HUES48 (cell line): ENCODE results near the gene KCNJ6.

ENCODE experiments used
- H3K27ac ChIP-seq: one replicate; pipeline ENCODE4 v1.7.0; 2013; ENCODE audit warnings: low read depth, low read length, inconsistent platforms
- H3K27me3 ChIP-seq: 2 replicates; pipeline ENCODE4 v1.6.1; 2013; ENCODE audit warnings: mild to moderate bottlenecking, low read length; ENCODE audit not compliant: control insufficient read depth, insufficient read depth
- H3K36me3 ChIP-seq: 2 replicates; pipeline ENCODE4 v1.6.1; 2013; ENCODE audit warnings: low read length; ENCODE audit not compliant: control insufficient read depth, insufficient read depth
- H3K4me1 ChIP-seq: 2 replicates; pipeline ENCODE4 v1.6.1; 2013; ENCODE audit warnings: mild to moderate bottlenecking, low read length; ENCODE audit not compliant: control insufficient read depth, insufficient read depth
- H3K4me3 ChIP-seq: 2 replicates; pipeline ENCODE4 v1.5.1; 2013; ENCODE audit warnings: mild to moderate bottlenecking, low read depth, low read length
- H3K9ac ChIP-seq: 2 replicates; pipeline ENCODE4 v1.6.1; 2013; ENCODE audit warnings: mild to moderate bottlenecking, low read depth, low read length, moderate library complexity
- H3K9me3 ChIP-seq: 2 replicates; pipeline ENCODE4 v1.6.1; 2013; ENCODE audit warnings: low read length; ENCODE audit not compliant: control insufficient read depth, insufficient read depth

KCNJ6 gene

DNA sequence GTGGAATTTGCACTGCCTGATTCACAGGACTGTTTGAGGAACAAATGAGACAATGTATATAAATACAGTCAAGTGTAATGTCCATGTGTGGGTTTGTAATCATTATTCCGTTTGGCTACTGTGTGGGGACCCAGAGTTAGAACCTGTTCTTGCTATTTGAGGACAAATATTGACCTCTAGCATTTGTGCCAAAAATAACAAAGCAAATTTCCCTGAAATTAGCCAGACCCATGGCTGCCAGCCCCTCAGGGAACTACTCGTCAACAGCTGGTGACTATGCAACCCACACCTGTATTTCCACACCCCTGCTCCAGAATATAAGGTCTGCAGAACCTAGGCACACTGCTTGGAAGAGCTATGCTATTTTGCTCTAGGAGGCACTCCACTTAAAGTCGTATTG lies 70.7 kb downstream of the KCNJ6 start:
- H3K27ac ChIP-seq: no peak overlapping the region
- H3K4me1 ChIP-seq: peaks cover 21% of the 10 kb centered on the region
- H3K9me3 ChIP-seq: no peaks in the 10 kb centered on the region; the same call in 1 of the 2 replicates
- no peaks in the 10 kb centered on the region for H3K36me3 ChIP-seq
- no peak overlapping the region for H3K9ac ChIP-seq
- H3K27me3 ChIP-seq: no peaks in the 10 kb centered on the region
- H3K4me3 ChIP-seq: no peak overlapping the region

DNA sequence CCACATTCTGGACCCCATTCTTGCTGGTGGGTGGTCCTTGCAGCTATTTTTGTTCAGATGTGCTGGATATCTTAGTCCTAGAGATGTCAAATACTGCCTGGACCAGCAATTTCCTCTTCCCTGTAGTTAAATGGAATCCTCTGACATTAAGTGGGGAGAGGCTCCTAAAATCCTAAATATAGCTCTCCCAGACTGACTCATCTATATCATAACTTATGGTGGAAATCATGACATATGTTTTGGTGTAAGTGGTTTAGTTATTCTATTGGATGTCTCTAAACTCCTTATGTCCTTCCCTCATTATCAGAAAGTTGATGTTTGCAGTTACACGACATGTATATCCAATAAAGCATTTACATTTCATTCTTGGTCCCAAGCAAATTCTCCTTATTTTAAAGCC lies 73.1 kb downstream of the KCNJ6 start:
- Histone ChIP-seq H3K4me3 (no peak overlapping the region), H3K36me3 (no peaks in the 10 kb centered on the region), H3K4me1 (peaks cover 11% of the 10 kb centered on the region), H3K9me3 (no peaks in the 10 kb centered on the region), H3K27me3 (no peaks in the 10 kb centered on the region), H3K9ac (no peak overlapping the region), H3K27ac (no peak overlapping the region)

GRCh38 chr21:37842163-37842919 lies 73.9 kb downstream of the KCNJ6 start:
- no peak overlapping the region for H3K4me3 ChIP-seq
- H3K27me3 ChIP-seq: no peaks in the 10 kb centered on the region
- no peaks in the 10 kb centered on the region for H3K9me3 ChIP-seq
- H3K4me1 ChIP-seq: peaks cover 11% of the 10 kb centered on the region
- H3K36me3 ChIP-seq: no peaks in the 10 kb centered on the region
- no peak overlapping the region for H3K27ac ChIP-seq
- no peak overlapping the region for H3K9ac ChIP-seq

DNA sequence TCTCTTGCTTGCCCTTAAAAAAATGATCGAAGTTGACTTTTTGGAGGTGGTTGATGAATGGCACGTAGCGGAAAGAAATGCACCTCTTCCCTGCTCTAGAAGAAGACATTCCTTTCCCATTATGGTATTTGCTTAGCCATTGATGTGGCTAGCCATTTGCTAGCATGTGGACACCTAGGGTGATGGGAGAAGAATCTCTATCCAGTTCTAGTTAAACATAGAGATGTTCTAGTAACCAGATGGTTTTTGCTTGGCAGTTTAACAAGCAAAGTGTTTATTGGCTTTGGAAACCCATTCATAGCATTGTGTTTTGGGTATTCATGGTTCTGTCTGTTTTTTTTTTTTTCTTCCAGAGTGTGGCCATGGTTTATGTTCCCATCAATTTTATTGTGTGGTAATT lies 78.9 kb downstream of the KCNJ6 start:
- H3K4me1 ChIP-seq: peaks cover 3% of the 10 kb centered on the region
- H3K27me3 ChIP-seq: no peaks in the 10 kb centered on the region
- H3K9me3 ChIP-seq: no peaks in the 10 kb centered on the region
- no peak overlapping the region for H3K9ac ChIP-seq
- H3K27ac ChIP-seq: no peak overlapping the region
- no peaks in the 10 kb centered on the region for H3K36me3 ChIP-seq
- H3K4me3 ChIP-seq: no peak overlapping the region

DNA sequence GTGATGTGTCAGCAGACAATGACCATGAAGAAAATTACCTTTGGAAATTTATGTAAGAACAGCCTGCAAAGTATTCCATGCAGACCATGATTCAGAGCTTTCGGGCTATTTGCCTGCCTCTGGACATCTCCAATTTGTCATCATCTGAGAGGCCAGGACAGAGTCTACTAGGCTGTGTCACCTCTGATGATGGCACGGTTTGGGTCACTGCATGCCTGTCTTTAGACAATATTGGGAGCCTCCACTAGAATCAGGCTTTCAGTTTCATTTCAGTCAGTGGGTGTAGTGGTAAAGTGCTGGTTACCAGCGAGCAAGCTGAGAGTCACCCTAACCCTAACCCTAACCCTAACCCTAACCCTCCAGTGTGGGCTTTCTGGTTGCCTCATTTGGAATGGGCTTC lies 80.8 kb downstream of the KCNJ6 start:
- H3K36me3 ChIP-seq: no peaks in the 10 kb centered on the region
- no peak overlapping the region for H3K4me3 ChIP-seq
- H3K27ac ChIP-seq: no peak overlapping the region
- peaks cover 18% of the 10 kb centered on the region for H3K4me1 ChIP-seq
- H3K9ac ChIP-seq: no peak overlapping the region
- H3K9me3 ChIP-seq: no peaks in the 10 kb centered on the region
- no peaks in the 10 kb centered on the region for H3K27me3 ChIP-seq

DNA sequence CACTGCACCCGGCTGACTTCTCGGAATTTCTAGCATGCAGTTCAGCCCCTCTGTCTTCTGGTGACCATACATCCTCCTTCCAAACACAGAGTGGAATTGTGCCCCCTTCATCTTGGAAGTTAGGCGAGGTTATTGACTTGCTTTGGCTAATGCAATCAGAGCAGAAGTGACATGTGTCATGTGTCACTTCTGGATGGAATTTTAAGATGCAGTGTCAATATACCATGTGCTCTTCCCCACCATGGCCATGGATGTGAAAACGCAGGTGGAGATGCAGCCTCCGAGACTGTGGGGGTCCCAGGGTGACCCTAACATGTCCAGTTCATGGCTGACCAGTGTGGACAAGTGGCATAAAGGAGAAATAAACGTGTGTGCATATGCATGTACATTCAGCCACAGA lies 83.0 kb downstream of the KCNJ6 start:
- Histone ChIP-seq H3K4me3 (no peak overlapping the region), H3K27me3 (no peaks in the 10 kb centered on the region)

GRCh38 chr21:37829447-37829846 lies 86.8 kb downstream of the KCNJ6 start:
- no peak overlapping the region for H3K4me3 ChIP-seq
- H3K9me3 ChIP-seq: no peaks in the 10 kb centered on the region
- H3K27me3 ChIP-seq: no peaks in the 10 kb centered on the region
- H3K9ac ChIP-seq: no peak overlapping the region
- no peak overlapping the region for H3K27ac ChIP-seq
- H3K4me1 ChIP-seq: peaks cover 18% of the 10 kb centered on the region
- H3K36me3 ChIP-seq: no peaks in the 10 kb centered on the region

More for the DNA sequence above, 83.0 kb downstream of the KCNJ6 start:
- H3K9ac ChIP-seq: no peak overlapping the region
- H3K4me1 ChIP-seq: peaks cover 18% of the 10 kb centered on the region
- H3K27ac ChIP-seq: no peak overlapping the region
- no peaks in the 10 kb centered on the region for H3K36me3 ChIP-seq
- H3K9me3 ChIP-seq: no peaks in the 10 kb centered on the region

- Histone ChIP-seq H3K36me3 (no peaks in the 10 kb centered on the region), H3K27ac (no peak overlapping the region), H3K4me3 (no peak overlapping the region), H3K27me3 (no peaks in the 10 kb centered on the region), H3K9me3 (no peaks in the 10 kb centered on the region), H3K9ac (no peak overlapping the region), H3K4me1 (peaks cover 18% of the 10 kb centered on the region)
Measured at GRCh38 chr21:37828991-37829390, 87.3 kb downstream of the KCNJ6 start.

- no peaks in the 10 kb centered on the region for H3K27me3 ChIP-seq
Measured at GRCh38 chr21:37828556-37828955, 87.7 kb downstream of the KCNJ6 start.

GRCh38 chr21:37827913-37828312 lies 88.3 kb downstream of the KCNJ6 start:
- H3K27me3 ChIP-seq: no peaks in the 10 kb centered on the region
- no peak overlapping the region for H3K9ac ChIP-seq
- H3K27ac ChIP-seq: no peak overlapping the region
- no peak overlapping the region for H3K4me3 ChIP-seq
- H3K9me3 ChIP-seq: no peaks in the 10 kb centered on the region
- H3K36me3 ChIP-seq: no peaks in the 10 kb centered on the region
- H3K4me1 ChIP-seq: peaks cover 18% of the 10 kb centered on the region

More at GRCh38 chr21:37828556-37828955, 87.7 kb downstream of the KCNJ6 start:
- Histone ChIP-seq H3K4me1 (peaks cover 18% of the 10 kb centered on the region), H3K9ac (no peak overlapping the region), H3K27ac (no peak overlapping the region), H3K36me3 (no peaks in the 10 kb centered on the region), H3K9me3 (no peaks in the 10 kb centered on the region), H3K4me3 (no peak overlapping the region)

GRCh38 chr21:37821786-37822450 lies 94.3 kb downstream of the KCNJ6 start:
- no peaks in the 10 kb centered on the region for H3K27me3 ChIP-seq
- no peak overlapping the region for H3K27ac ChIP-seq
- H3K4me1 ChIP-seq: peaks cover 33% of the 10 kb centered on the region
- H3K4me3 ChIP-seq: no peak overlapping the region
- H3K36me3 ChIP-seq: no peaks in the 10 kb centered on the region
- no peaks in the 10 kb centered on the region for H3K9me3 ChIP-seq
- no peak overlapping the region for H3K9ac ChIP-seq
